Measurements from ENCODE around the gene STAT1.

The STAT1 gene

DNA sequence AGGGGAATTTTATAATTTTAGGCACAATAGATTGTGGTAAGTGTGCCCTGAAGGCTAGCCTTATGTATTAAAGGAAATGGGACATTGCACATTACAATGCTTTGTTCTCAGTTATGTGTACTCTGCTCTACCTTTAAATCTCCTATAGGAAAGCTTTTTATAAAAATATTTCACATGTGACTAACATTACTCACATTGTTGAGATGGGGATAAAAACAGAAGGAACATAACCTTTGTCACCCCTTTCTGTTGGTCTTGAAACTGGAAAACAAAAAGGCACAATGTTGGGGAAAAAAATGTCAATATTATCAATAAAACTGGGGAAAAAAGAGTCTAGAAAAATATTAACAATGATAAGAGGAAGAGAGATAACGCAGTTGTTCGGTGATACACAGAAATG is 17.3 kb upstream of the STAT1 start:
- no peak for DNase-seq (ENCODE audit: low read depth)

DNA sequence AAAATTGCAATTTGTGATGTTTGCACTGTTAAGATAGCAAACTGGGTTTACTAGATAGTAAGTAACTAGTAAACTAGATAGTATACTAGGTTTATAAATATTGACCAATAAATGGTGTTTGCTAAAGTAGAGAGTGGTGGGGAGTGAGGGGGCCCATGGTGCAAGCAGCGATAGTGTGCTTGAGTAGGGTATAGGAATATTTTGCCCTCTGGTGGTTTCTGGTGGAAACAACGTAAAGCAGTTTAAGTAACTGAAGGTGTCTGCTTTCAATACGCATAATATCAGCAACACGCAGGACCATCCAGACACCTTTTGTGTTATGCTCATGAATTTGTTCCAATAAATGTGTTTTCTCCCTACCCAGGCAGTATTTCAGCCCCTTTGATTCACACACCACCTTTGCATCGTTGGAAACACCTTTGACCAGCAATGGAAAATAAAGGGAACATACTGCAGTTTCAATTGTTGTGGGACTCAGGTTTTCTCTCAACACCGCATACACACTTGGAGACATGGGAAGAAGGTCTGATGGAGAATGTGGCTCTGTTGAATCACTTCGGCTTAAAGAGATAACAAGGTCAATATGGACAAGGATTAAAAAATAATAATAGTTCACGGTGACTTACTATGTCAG is 16.7 kb upstream of the STAT1 start:
- no peak for DNase-seq (ENCODE audit: low read depth)

DNA sequence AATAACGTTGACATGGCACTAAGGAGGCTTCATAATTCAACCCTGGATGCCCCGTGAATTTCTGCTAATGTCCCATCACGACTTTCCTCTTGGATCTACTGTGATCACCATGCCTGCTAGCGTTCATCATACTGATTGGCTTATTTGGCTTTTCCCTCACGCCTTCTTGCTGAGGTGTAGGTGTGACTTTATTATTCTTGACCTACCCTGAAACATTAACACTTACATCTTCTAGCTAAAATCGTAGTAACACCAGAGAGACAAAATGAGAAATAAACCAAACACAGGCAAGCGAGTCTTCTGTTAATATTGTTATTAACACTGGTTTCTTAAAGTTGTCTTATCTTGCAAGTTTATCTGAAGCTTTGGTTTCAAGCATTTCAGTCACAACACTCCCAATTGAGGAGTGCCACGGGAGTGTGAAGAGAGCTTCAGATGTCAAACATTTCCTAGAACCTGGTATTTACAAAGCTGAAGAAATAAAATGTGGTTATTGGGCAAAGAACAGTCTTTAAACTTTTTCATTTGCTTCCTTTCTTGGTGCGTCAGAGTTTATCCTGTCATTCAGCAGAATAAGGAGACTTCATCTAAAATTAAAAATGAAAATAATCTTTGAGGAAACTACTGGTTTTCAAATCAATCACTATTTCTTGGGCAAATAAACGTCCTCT is 15.4 kb upstream of the STAT1 start:
- no peak for DNase-seq (ENCODE audit: low read depth)

DNA sequence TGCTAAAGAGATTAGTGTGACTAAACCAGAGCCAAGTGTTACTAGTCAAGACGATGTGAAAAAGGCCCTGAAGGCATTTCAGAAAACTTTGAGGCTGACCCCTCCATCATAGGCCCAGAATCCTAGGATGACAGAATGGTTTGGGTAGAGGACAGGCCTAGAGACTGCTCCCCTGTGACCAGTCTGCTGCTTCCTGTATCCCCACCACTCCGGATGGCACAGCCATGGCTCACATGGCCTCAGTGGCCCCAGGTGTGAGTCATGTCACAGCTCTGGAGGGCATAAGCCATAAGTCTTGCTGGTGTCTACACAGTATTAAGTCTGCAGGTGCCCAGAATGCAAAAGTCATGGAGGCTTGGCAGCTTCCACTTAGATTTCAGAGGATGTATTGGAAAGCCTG is 12.4 kb upstream of the STAT1 start:
- no peak for DNase-seq (ENCODE audit: low read depth)

DNA sequence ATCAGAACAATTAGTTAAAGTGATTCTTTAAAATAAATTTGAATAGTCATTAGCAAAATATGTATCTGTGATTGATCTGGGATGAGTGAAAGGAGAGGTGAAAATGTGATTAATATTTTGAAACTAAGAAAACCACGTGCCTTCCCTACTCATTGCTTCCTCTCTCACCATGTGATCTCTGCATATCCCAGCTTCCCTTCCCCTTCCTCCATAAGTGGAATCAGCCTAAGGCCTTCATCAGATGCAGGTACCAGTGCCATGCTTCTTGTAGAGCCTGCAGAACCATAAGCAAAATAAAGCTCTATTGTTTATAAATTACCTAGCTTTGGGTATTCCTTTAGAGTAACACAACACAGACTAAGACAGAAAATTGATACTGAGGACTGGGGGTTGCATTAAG is 11.2 kb upstream of the STAT1 start:
- DNase-seq (ENCODE audit: low read depth) = no peak

DNA sequence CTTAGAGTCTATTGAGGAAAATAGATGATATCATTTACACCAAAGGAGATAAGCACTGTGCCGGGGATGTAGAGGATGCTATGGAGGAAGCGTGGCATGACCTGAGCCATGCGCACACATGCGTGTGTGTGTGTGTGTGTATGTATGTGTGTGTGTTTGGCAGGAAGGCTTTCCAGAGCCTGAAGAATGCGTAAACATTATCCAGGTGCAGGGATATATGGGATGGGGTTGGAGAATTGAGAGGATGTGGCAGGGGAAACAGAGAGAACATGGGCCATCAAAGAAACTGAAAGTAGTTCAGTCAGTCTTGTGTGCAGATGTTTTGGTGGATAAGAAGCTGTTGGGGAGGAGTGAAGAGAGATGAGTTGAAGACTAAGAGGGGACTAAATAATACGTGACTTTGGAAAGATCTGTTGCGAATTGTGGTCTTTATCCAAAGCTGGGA is 9.3 kb upstream of the STAT1 start:
- DNase-seq (ENCODE audit: low read depth) = no peak

DNA sequence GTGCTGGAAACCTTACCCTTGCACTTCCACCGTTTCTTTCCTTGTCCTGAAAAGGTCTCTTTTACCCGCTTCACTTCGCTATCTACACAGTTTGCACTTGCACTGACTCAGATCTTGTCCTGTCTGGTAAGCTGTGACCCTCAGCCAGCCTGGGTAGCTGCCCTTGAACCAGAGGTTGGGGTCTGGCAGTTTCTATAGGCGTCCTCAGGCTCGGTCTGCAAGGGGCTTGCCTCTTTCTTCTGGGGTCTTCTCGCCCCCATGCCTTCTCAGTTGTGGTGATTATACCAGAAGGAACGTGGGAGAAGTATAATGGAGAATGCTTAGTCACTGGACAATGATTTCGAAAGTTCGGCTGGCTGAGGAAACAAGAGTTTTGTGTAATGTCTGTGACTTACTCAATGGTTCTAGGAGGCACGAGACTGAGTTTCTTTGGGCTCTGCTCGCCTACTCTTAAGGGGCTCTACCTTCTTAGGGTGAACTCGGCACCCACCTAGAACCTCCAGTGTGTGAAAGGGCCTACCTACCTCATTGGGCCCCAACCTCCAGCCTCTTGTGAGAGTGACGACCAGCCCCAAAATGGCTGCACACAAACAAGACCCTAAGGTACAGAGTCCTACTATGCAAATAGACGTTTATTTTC is 6.9 kb upstream of the STAT1 start:
- peak; percentile 44 for DNase-seq (ENCODE audit: low read depth)

DNA sequence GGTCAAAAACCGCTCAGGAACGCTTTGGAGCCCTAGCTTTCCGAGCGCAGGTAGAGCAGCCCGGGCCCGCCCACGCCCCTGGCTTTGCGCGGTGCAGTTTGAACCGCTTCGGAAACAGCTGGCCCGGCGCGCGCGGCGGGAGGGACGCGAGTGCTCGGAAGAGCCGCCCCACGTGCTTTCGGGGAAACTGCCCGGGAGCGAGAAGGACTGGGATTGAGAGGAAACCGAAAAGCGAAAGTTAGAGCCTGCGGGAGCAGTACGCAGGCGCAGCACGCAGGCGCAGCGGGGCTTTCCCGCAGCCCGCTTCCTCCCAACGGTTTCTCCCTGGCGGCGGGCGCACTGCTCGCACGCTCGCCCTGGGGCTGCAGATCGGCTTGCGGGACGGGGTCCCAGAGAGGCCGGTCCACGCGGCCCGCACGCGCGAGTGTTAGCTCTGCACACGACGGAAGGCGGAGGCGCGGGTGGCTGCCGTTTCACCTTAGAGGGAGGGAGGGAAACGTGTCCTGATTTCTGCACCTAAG is 6.3 kb upstream of the STAT1 start:
- peak; percentile 94 for DNase-seq (ENCODE audit: low read depth)

DNA sequence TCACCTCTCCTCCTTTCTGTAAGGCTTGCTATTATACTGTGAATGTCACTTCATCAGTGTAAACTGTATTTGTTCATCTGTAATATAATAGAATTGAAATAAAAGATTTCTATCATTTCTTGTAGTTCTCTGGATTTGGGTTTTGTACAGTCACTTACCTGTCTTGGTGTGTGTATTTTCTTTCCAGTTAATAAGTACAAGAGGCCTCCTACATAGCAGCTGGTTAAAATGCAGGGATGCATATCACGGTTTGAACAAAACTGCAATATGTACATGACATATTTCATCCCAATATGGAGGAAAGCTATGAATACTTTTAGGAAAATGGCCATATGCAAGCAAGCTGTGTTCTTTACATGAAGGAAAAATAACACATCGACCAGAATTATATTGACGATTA is 5.4 kb upstream of the STAT1 start:
- DNase-seq (ENCODE audit: low read depth) = no peak

DNA sequence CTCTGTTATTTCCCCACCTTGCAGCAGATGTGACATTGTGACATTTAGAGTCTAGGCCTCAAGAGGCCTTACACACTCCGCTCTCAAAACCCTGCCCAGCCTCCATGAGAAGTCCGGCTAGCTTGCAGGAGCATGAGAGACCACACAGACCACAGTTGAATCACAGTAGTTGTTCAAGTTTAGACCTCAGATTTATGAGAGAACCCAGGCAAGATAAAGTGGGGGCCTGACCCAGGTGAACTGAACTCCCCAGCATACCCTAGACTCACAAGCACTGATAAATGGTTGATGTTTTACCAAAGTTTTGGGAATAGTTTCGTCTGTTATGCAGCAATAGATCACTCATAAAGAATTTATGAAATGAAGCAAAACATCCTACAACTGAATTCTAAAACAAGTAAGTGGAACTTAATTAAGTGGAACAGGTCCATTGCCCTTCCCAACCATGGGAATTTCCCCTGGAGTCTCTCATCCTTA is 4.7 kb upstream of the STAT1 start:
- DNase-seq (ENCODE audit: low read depth) = no peak

DNA sequence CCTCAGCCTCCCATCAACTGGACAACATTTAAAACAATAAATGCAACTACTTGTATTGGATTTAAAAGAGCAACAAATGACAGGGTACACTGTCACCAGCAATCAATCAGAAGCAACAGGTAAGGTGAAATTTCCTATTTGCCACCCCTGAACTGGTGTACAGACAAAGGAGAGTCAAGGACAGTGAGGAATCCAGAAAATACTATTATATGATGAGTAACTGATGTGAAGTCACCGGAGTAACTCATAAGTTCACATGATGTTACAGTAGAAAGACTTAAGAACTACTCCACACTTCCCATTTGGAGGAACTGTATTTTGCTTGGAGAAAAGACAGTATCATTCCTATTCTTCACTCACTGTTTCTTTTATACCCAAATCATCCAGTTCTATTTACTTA is 4.1 kb upstream of the STAT1 start:
- DNase-seq (ENCODE audit: low read depth) = no peak

DNA sequence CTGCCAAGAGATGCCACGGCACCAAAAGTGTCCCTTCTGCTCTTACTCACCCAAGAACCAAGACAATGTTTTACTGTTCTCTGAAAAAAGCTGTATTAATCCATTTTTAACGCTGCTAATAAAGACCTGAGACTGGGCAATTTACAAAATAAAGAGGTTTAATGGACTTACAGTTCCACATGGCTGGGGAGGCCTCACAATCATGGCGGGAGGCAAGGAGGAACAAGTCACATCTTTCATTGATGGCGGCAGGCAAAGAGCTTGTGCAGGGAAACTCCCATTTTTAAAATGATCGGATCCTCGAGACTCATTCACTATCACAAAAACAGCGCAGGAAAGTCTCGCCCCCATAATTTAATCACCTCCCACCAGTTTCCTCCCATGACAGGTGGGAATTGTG is 1.9 kb upstream of the STAT1 start:
- no peak for DNase-seq (ENCODE audit: low read depth)

DNA sequence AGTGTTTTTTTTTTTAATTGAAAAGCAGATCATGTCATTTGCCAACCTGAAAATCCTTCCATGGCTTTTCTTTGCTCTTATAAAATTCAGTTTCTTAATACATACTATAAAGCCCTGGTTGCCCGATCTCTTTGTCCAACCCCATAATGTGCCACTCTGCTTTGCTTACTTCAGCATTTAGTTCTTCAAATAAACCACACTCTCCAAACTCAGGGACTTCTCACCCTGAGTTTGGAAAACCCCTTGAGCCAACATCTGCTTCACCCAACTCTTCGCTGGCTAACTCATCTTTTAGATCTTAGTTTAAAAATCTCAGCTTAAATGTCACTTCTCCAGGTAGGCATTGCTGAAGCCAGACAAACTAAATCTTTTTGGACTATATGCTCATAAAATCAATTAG is 1.3 kb upstream of the STAT1 start:
- no peak for DNase-seq (ENCODE audit: low read depth)

DNA sequence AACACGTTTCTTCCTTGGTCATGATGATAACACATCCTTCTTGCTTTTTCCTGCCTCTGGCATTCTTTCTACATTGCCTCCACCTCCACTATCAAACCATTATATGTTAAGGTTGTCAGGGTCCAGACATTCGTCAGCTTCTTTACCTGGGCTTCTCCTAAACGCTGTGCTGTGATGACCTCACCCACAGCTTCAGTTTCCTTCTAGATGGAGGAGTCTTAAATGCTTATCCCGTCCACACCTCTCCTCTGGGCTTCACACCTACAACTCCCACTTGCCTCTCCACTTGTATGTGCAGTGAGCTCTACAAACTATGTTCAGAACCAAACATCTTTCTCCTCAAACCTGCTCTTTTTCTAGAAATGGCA is 666 bp upstream of the STAT1 start:
- no peak for DNase-seq (ENCODE audit: low read depth)

DNA sequence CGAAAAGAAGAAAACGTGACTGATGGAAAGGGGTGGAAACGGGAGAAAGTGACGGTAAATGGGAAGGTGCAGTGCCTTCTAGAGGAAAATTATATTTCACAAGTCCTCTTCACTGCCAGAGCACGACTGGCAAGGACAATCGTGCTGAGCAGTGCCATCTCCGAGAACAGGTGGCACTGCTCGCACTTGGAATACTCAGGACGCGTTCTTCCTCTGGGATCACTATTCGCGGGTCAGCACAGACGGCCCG is 364 bp downstream of the STAT1 start:
- no peak for DNase-seq (ENCODE audit: low read depth)

DNA sequence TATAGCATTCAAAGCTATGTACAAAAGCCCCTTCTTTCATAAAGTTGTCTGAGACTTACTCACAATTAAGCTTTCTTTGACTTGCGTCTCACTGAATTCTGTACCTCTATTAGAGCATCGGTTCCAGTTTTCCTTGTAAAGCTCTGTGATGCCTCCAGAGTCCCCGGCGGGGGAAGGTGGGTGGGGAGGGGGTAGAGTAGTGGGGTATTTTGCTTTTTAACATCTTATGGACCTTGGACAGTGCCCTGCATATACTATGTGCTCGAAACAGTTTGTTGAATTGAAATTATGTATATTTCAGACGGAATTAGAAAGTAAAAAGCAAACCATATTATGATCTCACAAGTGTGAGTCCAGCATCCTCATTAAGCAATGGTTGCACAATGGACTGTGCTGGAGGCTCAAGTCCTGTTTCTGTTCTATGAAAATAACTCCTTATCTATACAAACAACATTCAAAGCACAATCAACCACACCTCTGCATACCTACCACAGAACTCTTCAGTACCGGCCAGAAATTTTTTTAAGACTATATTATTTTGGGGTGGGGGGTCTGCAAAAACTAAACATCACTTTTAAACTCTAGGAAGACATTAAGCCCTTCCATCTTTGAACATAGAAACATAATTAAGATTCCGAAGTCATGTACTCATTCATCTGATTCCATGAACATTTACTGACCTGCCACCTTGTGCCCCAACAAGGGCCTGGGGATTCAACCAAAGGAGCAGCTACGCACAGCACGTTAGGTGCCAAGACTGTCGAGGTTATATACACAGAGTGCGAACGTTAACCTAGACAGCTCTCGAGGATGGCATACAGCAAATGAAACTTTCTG is 908 bp downstream of the STAT1 start:
- no peak for DNase-seq (ENCODE audit: low read depth)

DNA sequence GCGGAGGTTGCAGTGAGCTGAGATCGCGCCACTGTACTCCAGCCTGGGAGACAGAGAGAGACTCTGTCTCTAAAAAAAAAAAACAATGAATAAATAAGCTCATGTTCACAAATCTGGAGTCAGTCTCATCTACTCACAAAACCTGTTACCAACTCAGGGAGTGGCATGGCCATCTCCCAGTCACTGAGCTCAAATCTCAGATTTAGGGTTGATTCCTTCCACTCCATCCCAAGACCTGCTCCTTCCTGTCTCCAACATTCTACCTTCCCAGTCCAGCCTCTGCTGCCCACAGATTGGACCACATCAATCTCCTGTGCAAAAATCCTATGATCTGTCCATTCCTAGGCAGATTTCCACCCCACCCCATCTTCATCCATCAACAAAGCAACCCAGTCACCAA is 1.6 kb downstream of the STAT1 start:
- DNase-seq (ENCODE audit: low read depth) = no peak

DNA sequence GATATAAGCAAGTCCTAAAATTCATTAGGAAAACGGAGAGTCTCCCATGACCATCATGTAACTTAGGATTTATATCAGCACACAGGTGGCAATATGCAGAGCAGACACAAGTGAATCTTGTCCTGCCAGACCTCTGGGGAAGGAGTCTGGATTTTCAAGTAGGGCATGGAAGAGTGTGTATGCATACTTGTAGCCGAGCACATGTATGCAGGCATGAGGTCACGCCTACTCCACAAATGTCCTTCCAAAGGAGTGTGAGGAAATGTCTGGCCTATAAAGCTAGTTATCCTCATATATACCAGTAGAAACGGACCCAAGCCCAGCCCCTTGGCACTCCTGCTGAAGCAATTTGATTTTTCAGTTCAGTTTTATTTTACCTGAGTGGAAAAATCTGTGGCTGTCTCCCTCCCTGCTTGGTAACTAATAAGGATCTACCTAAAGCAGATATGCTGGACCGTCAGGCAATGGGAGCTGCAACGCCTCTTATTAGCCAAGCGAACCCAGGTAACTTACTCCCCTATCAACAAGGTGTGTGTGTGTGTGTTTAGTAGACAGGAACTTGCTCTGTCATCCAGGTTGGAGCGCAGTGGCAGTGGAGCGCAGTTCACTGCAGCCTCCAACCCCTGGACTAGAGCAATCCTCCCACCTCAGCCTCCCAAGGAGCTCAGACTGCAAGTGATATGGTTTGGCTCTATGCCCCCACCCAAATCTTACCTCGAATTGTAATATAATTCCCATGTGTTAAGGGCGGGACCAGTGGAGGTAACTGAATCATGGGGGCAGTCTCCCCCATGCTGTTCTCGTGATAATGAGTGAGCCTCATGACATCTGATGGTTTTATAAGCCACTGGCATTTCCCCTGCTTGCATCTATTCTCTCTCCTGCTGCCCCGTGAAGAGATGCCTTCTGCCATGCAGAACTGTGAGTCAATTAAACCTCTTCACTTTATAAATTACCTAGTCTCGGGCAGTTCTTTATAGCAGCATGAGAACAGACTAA is 2.8 kb downstream of the STAT1 start:
- no peak for DNase-seq (ENCODE audit: low read depth)

DNA sequence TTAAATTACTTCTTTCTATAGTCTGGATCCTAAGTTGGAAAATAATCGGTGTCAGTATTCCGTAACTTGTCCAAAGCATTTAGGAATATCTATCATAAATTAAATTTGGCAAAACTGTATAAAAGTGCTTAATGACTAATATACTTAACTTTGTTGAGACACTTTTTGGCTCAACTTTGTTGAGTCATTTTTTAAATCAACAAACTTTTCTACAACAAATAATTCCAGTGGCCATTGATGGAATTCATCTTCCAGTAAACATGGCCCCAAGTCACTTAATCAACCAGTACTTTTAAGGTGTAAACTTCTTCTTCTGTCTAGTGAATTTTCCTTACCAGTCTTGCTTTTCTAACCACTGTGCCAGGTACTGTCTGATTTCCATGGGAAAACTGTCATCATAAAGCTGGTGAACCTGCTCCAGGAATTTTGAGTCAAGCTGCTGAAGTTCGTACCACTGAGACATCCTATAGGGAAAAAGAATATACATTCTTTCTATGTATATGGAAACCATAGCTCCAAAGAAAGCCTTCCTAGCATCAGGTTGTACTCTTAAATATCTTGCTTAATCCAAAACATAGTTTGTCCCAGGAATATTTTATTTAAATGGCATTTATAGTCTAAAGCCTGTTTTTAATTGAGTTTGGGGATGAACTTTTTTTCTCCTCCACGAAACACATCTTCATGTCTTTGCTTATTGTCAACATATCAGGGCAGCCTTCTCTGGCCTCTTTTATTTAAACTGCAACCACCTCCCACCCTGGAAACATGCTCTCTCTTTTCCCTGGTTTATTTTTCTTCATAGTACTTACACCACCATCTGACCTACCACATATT is 4.2 kb downstream of the STAT1 start:
- no peak for DNase-seq (ENCODE audit: low read depth)

DNA sequence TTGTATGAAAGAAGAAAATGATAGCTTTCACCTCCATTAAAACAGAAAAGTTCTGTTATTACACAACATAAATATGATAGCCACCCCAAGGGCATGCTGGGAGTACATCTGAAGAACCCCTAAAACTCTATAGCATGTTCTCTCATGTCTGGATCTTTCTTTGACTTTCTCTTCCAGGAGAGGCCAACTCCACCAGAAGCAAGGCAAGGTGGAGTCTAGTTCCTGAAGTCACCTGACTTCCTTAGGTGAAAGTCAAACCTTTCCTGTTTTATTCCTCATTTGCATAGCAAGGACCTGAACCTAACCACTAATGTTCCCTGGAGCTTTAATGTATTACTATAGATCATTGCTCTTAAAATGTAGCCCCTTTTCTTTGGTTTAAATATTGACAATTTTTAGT is 5.7 kb downstream of the STAT1 start:
- no peak for DNase-seq (ENCODE audit: low read depth)
